Smooth muscle cell (in vitro differentiated cells): ENCODE results near the gene TSPAN17. TPM values are rescaled to one million over a fixed set of nuclear protein-coding genes. Genes with fewer than 3 reads are reported as not detected.

Source experiments
- DNase-seq: peaks from one replicate; lab custom pipeline; 2025; ENCODE audit not compliant: unreplicated experiment; lab: John Stamatoyannopoulos, UW
- H2AFZ ChIP-seq: fragments of 200-600 bp; sonication (generic); 2 replicates; pipeline ENCODE4 v1.6.0; 2016; ENCODE audit warnings: antibody characterized with exemption, low read depth, mild to moderate bottlenecking
- H3F3A ChIP-seq: fragments of 200-600 bp; sonication (generic); 2 replicates; pipeline ENCODE4 v1.6.0; 2017; ENCODE audit warnings: antibody characterized with exemption, low read depth
- H3K27ac ChIP-seq: fragments of 200-600 bp; sonication (generic); 2 replicates; pipeline ENCODE4 v1.5.1; 2016; ENCODE audit warnings: low read depth, mild to moderate bottlenecking
- H3K27me3 ChIP-seq: fragments of 200-600 bp; sonication (generic); 2 replicates; pipeline ENCODE4 v1.6.1; 2016; ENCODE audit warnings: low read depth, mild to moderate bottlenecking
- H3K36me3 ChIP-seq: fragments of 200-600 bp; sonication (generic); 2 replicates; pipeline ENCODE4 v1.5.1; 2016; ENCODE audit warnings: low read depth
- H3K4me1 ChIP-seq: fragments of 200-600 bp; sonication (generic); 2 replicates; pipeline ENCODE4 v1.5.1; 2016; ENCODE audit warnings: low read depth
- H3K4me2 ChIP-seq: fragments of 200-600 bp; sonication (generic); 2 replicates; pipeline ENCODE4 v1.6.0; 2016; ENCODE audit warnings: mild to moderate bottlenecking
- H3K4me3 ChIP-seq: fragments of 200-600 bp; sonication (generic); 2 replicates; pipeline ENCODE4 v1.5.1; 2016; ENCODE audit warnings: mild to moderate bottlenecking
- H3K79me2 ChIP-seq: fragments of 200-600 bp; sonication (generic); 2 replicates; pipeline ENCODE4 v1.6.0; 2016; ENCODE audit warnings: low read depth, mild to moderate bottlenecking
- H3K9ac ChIP-seq: fragments of 200-600 bp; sonication (generic); 2 replicates; pipeline ENCODE4 v1.6.0; 2016; ENCODE audit warnings: low read depth
- H3K9me3 ChIP-seq: fragments of 200-600 bp; sonication (generic); replicated peaks from 2 replicates; pipeline ENCODE4 v1.5.1; 2016; ENCODE audit warnings: low read depth
- H4K20me1 ChIP-seq: fragments of 200-600 bp; sonication (generic); 2 replicates; pipeline ENCODE4 v1.6.0; 2016; ENCODE audit warnings: low read depth
- WGBS: methylation state at CpG from one replicate; pipeline ENCODE4 v1.1.7; 2016; ENCODE audit warnings: low lambda C conversion rate; 5-methylcytosine and 5-hydroxymethylcytosine counted together
- polyA plus RNA-seq: library from polyadenylated mRNA; unstranded; fragments of >200 nt; fragmentation: Nextera tagmentation; extraction: Ambion mirVana; gene quantifications from 2 replicates; pipeline ENCODE4 v1.2.1, GENCODE V29; 2016
- total RNA-seq: library from RNA; depleted of rRNA; stranded (reverse); fragments of >200 nt; gene quantifications from 2 replicates; pipeline ENCODE4 v1.2.3, GENCODE V29; 2014
- TF ChIP-seq, protein P1 (sequence below): fragments of 200-600 bp; sonication (generic); IDR thresholded peaks from 2 replicates; pipeline ENCODE4 v1.5.1; 2017; ENCODE audit warnings: borderline replicate concordance, mild to moderate bottlenecking, antibody characterized with exemption; ENCODE audit not compliant: insufficient read depth, poor library complexity, severe bottlenecking

TSPAN17 gene
- total and polyA plus RNA-seq, 2 experiments from 2014 or later = 29.7 to 31.0 TPM

DNA sequence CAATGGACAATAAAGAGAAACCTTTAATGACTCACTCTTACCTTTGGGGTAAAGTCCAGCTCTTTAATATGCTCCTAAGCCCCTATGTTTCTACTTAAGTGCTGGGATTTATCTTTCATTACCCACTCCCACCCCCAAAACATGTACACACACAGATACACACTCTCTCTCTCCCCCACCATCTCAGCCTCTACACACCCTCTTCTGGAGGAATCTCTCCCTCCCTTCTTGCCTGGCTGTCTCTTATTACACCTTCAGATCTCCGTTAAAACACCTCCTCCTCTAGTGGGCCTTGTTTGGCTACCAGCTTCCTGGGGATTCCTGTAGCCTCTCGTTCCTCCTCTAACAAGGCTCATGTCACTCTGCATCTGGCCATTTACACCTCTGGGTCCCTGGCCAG, 44.2 kb upstream of the TSPAN17 start:
- TF ChIP-seq, protein P1, sequence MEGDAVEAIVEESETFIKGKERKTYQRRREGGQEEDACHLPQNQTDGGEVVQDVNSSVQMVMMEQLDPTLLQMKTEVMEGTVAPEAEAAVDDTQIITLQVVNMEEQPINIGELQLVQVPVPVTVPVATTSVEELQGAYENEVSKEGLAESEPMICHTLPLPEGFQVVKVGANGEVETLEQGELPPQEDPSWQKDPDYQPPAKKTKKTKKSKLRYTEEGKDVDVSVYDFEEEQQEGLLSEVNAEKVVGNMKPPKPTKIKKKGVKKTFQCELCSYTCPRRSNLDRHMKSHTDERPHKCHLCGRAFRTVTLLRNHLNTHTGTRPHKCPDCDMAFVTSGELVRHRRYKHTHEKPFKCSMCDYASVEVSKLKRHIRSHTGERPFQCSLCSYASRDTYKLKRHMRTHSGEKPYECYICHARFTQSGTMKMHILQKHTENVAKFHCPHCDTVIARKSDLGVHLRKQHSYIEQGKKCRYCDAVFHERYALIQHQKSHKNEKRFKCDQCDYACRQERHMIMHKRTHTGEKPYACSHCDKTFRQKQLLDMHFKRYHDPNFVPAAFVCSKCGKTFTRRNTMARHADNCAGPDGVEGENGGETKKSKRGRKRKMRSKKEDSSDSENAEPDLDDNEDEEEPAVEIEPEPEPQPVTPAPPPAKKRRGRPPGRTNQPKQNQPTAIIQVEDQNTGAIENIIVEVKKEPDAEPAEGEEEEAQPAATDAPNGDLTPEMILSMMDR = no peak

DNA sequence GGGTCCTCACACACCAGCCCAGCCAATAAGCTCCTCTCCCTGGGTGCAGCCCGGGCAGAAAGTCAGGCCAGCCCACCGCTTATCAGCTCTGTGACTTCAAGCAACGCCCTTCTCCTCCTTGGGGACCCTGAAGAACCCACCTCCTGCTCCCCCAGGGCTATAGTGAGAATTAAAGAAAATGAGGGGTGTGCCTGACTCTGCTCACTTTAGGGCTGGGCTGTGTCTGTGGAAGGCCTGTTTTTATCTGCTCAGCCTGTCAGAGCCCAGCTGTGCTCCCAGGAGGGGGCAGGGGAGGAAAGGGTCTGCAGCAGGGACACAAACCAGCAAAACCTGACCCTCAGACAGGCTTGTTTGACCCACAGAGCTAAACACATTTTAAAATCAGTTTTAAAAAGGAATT, 41.3 kb upstream of the TSPAN17 start:
- Histone ChIP-seq H3F3A (peaks cover 3% of the 10 kb centered on the region), H2AFZ (no peak overlapping the region), H3K27me3 (peaks cover 3% of the 10 kb centered on the region), H3K9ac (no peak overlapping the region), H3K36me3 (no peaks in the 10 kb centered on the region), H3K4me3 (no peak overlapping the region), H3K79me2 (no peaks in the 10 kb centered on the region), H4K20me1 (no peaks in the 10 kb centered on the region), H3K4me2 (no peak overlapping the region), H3K4me1 (no peaks in the 10 kb centered on the region), H3K9me3 (no peaks in the 10 kb centered on the region), H3K27ac (no peak overlapping the region)
- no peak for DNase-seq
- WGBS = 82% methylated on average over 3 of the region's 3 CpGs
- TF ChIP-seq, protein P1 = no peak

More for the DNA sequence above, 44.2 kb upstream of the TSPAN17 start:
- 61% methylated on average over 2 of the region's 2 CpGs for WGBS
- no peaks in the 10 kb centered on the region for H4K20me1 ChIP-seq
- peaks cover 3% of the 10 kb centered on the region for H3K27me3 ChIP-seq
- no peak overlapping the region for H3K27ac ChIP-seq
- H3K79me2 ChIP-seq = no peaks in the 10 kb centered on the region
- H3K4me1 ChIP-seq = no peaks in the 10 kb centered on the region
- no peak for DNase-seq
- H3K9me3 ChIP-seq = no peaks in the 10 kb centered on the region
- H3F3A ChIP-seq = no peaks in the 10 kb centered on the region
- H2AFZ ChIP-seq = no peak overlapping the region
- H3K4me2 ChIP-seq = no peak overlapping the region
- H3K36me3 ChIP-seq = no peaks in the 10 kb centered on the region
- H3K9ac ChIP-seq = no peak overlapping the region
- no peak overlapping the region for H3K4me3 ChIP-seq

DNA sequence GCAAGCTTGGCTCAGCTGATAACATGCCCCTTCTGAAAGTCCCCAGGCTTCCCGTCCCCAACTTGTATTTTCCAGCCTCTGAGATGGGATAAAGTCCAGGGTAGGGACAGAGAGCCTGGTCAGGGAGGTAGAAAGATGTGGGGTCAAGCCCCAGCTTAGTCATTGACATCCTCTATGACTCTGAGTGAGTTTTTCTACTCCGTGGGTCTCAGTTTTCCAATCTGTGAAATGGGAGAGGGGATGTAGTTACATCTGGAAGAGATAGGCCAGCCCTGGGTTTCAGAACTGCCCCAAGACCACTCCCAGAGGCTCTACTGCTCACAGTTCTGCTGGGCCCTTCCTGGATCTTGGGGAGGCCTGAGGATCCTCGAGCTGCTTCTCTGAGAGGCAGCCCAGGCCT, 40.4 kb upstream of the TSPAN17 start:
- H2AFZ ChIP-seq = no peak overlapping the region
- no peak overlapping the region for H3K9ac ChIP-seq
- H3K27ac ChIP-seq = no peak overlapping the region
- no peak overlapping the region for H3K4me2 ChIP-seq
- no peaks in the 10 kb centered on the region for H4K20me1 ChIP-seq
- TF ChIP-seq, protein P1 = no peak
- no peak overlapping the region for H3K4me3 ChIP-seq
- 96% methylated on average over 3 of the region's 3 CpGs for WGBS
- no peak for DNase-seq
- H3K9me3 ChIP-seq = no peaks in the 10 kb centered on the region
- peaks cover 3% of the 10 kb centered on the region for H3F3A ChIP-seq
- no peaks in the 10 kb centered on the region for H3K4me1 ChIP-seq
- no peaks in the 10 kb centered on the region for H3K79me2 ChIP-seq
- H3K36me3 ChIP-seq = no peaks in the 10 kb centered on the region
- H3K27me3 ChIP-seq = peaks cover 3% of the 10 kb centered on the region

DNA sequence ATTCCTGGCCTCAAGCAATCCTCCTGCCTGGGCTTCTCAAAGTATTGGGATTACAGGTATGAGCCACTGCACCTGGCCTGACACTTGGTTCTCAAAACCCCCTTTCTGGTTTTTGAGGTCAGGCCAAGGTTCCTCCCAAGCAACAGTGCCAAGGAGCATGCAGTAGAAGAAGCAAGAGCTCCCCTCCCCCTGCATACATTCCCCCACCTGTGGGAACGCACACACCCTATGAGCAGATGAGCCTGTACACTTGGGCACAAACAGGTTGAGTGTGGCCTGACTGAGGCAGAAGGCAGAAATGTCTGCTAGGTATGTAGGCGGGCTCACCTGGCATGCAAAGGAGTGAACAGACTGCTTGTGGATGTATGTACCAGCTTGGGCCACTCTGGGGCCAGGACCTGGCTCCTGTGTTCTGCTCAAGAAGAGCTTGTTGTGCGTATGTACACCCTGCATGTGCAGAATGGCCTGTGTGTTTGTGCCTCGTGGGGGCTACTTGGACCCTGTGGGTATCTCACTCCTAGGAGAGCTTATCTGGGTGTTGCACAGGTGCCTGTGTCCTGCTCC, 39.1 kb upstream of the TSPAN17 start:
- Histone ChIP-seq H2AFZ (no peak overlapping the region), H3K36me3 (no peaks in the 10 kb centered on the region), H3F3A (peaks cover 3% of the 10 kb centered on the region), H3K4me2 (no peak overlapping the region), H3K4me3 (no peak overlapping the region), H3K27me3 (peaks cover 3% of the 10 kb centered on the region), H3K79me2 (no peaks in the 10 kb centered on the region), H3K4me1 (no peaks in the 10 kb centered on the region), H3K27ac (no peak overlapping the region), H3K9ac (no peak overlapping the region), H4K20me1 (no peaks in the 10 kb centered on the region), H3K9me3 (no peaks in the 10 kb centered on the region)
- no peak for DNase-seq
- TF ChIP-seq, protein P1 = no peak
- 97% methylated on average over 4 of the region's 4 CpGs for WGBS
